Esophagus (tissue), 2 donors: ENCODE data around the gene ERP44. TPM values are rescaled to one million over a fixed set of nuclear protein-coding genes. Genes with fewer than 3 reads are reported as not detected.
"Not testable (repeated sequence)": the region's sequence is repeated elsewhere in the genome, so short reads cannot be mapped to it uniquely, and the experiment has no call there.

Experiments
- H3K27ac ChIP-seq, 2 donors: one replicate each; pipeline ENCODE4 v1.5.1; 2013; ENCODE audit warnings: low read depth in 2 of 2, mild to moderate bottlenecking in 2 of 2, inconsistent platforms in 1 of 2, low read length in 1 of 2, moderate library complexity in 1 of 2
- H3K27me3 ChIP-seq, 2 donors: one replicate each; pipeline ENCODE4 v1.6.1; 2013; ENCODE audit warnings: low read length in 2 of 2, control low read depth in 1 of 2, mild to moderate bottlenecking in 1 of 2; ENCODE audit not compliant: insufficient read depth in 2 of 2, control insufficient read depth in 1 of 2
- H3K36me3 ChIP-seq, 2 donors: one replicate each; pipeline ENCODE4 v1.6.1; 2013; ENCODE audit warnings: low read length in 1 of 2; ENCODE audit not compliant: control insufficient read depth in 2 of 2, insufficient read depth in 2 of 2
- H3K4me1 ChIP-seq, 2 donors: one replicate each; pipeline ENCODE4 v1.6.1; 2013; ENCODE audit warnings: low read length in 1 of 2; ENCODE audit not compliant: control insufficient read depth in 2 of 2, insufficient read depth in 2 of 2
- H3K4me3 ChIP-seq, 2 donors: one replicate each; pipeline ENCODE4 v1.5.1; 2013; ENCODE audit warnings: low read length in 2 of 2, mild to moderate bottlenecking in 2 of 2, low read depth in 1 of 2, moderate library complexity in 1 of 2
- H3K9me3 ChIP-seq, 2 donors: one replicate each; pipeline ENCODE4 v1.6.1; 2013; ENCODE audit warnings: mild to moderate bottlenecking in 2 of 2, low read depth in 1 of 2, low read length in 1 of 2, moderate library complexity in 1 of 2; ENCODE audit not compliant: control insufficient read depth in 2 of 2, insufficient read depth in 1 of 2
- WGBS, 2 donors: extraction: QIAGEN DNeasy Blood & Tissue Kit; methylation state at CpG; one replicate each; pipeline ENCODE4 v1.1.7; 2013; 5-methylcytosine and 5-hydroxymethylcytosine counted together
- polyA plus RNA-seq, 2 donors: library from polyadenylated mRNA; stranded (reverse); fragments of 200-250 nt; gene quantifications; one replicate each; pipeline ENCODE4 v1.2.3, GENCODE V29; 2013
- donor health status: healthy with polysubstance abuse.
- donor health status: Bipolar disorder and iron deficiency.

The ERP44 gene
- polyA plus RNA-seq = 10 to 100 TPM; 14.3 to 16.3 TPM

- no peaks in the 10 kb centered on the region for H3K36me3 ChIP-seq
- no peaks in the 10 kb centered on the region for H3K9me3 ChIP-seq
- peak within 1 kb of the TSS; percentile 81 to 89 for H3K4me3 ChIP-seq
- no peaks in the 10 kb centered on the region for H3K27me3 ChIP-seq
- peak within 1 kb of the TSS; percentile 94 to 99 for H3K27ac ChIP-seq
- no peaks in the 10 kb centered on the region for H3K4me1 ChIP-seq
- 0 to 1% methylated on average over 54 of the region's 54 CpGs for WGBS, 2 donors
Observed at GRCh38 chr9:100098887-100099721, at the start of gene ERP44, which contains the start of gene INVS. Gene ERP44 (minus strand): TSS chr9:100099000. CDS start chr9:100098840, 160 bp downstream. Gene INVS (plus strand): TSS chr9:100099243. CDS start chr9:100104522, 5,279 bp downstream.

- not testable (repeated sequence) for H3K4me1 ChIP-seq, H3K27ac ChIP-seq, H3K4me3 ChIP-seq, H3K27me3 ChIP-seq, H3K9me3 ChIP-seq, H3K36me3 ChIP-seq
- WGBS, 2 donors = 87 to 88% methylated on average over 7 to 8 of the region's 8 CpGs
Observed at GRCh38 chr9:100145976-100146375, 47.2 kb upstream of the ERP44 start.

- WGBS, 2 donors = 86 to 90% methylated on average over 15 of the region's 15 CpGs
- H3K36me3 ChIP-seq, H3K27ac ChIP-seq, H3K9me3 ChIP-seq, H3K4me1 ChIP-seq, H3K4me3 ChIP-seq, H3K27me3 ChIP-seq: not testable (repeated sequence)
Observed at GRCh38 chr9:100145167-100145934, 46.6 kb upstream of the ERP44 start.

- H3K27ac ChIP-seq, H3K9me3 ChIP-seq, H3K27me3 ChIP-seq, H3K4me1 ChIP-seq, H3K4me3 ChIP-seq, H3K36me3 ChIP-seq: not testable (repeated sequence)
- WGBS, 2 donors = 95 to 96% methylated on average over 8 to 9 of the region's 9 CpGs
Observed at GRCh38 chr9:100141862-100142261, 43.1 kb upstream of the ERP44 start.

- 97 to 99% methylated on average over 5 to 6 of the region's 6 CpGs for WGBS, 2 donors
- H3K9me3 ChIP-seq, H3K27me3 ChIP-seq, H3K36me3 ChIP-seq, H3K4me3 ChIP-seq, H3K4me1 ChIP-seq, H3K27ac ChIP-seq: not testable (repeated sequence)
Observed at GRCh38 chr9:100140303-100140702, 41.5 kb upstream of the ERP44 start.

- not testable (repeated sequence) for H3K4me3 ChIP-seq, H3K9me3 ChIP-seq, H3K4me1 ChIP-seq, H3K27me3 ChIP-seq, H3K27ac ChIP-seq, H3K36me3 ChIP-seq
- WGBS, 2 donors = 94 to 96% methylated on average over 5 of the region's 5 CpGs
Observed at GRCh38 chr9:100136799-100137198, 38.0 kb upstream of the ERP44 start.

GRCh38 chr9:100134731-100135130, 35.9 kb upstream of the ERP44 start:
- no peaks in the 10 kb centered on the region for H3K9me3 ChIP-seq
- H3K36me3 ChIP-seq = no peaks in the 10 kb centered on the region
- no peaks in the 10 kb centered on the region for H3K27me3 ChIP-seq
- H3K27ac ChIP-seq = no peak overlapping the region
- no peak overlapping the region for H3K4me3 ChIP-seq
- 75 to 91% methylated on average over 3 of the region's 3 CpGs for WGBS, 2 donors
- H3K4me1 ChIP-seq = no peaks in the 10 kb centered on the region

GRCh38 chr9:100131875-100132430, 33.2 kb upstream of the ERP44 start:
- no peaks in the 10 kb centered on the region for H3K27me3 ChIP-seq
- H3K9me3 ChIP-seq = no peaks in the 10 kb centered on the region
- H3K36me3 ChIP-seq = no peaks in the 10 kb centered on the region
- 98 to 99% methylated on average over 3 of the region's 3 CpGs for WGBS, 2 donors
- no peaks in the 10 kb centered on the region for H3K4me1 ChIP-seq
- no peak overlapping the region for H3K4me3 ChIP-seq
- H3K27ac ChIP-seq = no peak overlapping the region

GRCh38 chr9:100131216-100131615, 32.4 kb upstream of the ERP44 start:
- Histone ChIP-seq H3K4me3 (no peak overlapping the region), H3K4me1 (no peaks in the 10 kb centered on the region), H3K27me3 (no peaks in the 10 kb centered on the region), H3K9me3 (no peaks in the 10 kb centered on the region), H3K27ac (no peak overlapping the region), H3K36me3 (peaks cover 0 to 2% of the 10 kb centered on the region in 2 donors)
- WGBS, 2 donors = 72 to 78% methylated on average over 1 of the region's 1 CpG
